Measurements from ENCODE around the gene ZNF146.
"Not testable (repeated sequence)": the region's sequence is repeated elsewhere in the genome, so short reads cannot be mapped to it uniquely, and the experiment has no call there.

Gene ZNF146

DNA sequence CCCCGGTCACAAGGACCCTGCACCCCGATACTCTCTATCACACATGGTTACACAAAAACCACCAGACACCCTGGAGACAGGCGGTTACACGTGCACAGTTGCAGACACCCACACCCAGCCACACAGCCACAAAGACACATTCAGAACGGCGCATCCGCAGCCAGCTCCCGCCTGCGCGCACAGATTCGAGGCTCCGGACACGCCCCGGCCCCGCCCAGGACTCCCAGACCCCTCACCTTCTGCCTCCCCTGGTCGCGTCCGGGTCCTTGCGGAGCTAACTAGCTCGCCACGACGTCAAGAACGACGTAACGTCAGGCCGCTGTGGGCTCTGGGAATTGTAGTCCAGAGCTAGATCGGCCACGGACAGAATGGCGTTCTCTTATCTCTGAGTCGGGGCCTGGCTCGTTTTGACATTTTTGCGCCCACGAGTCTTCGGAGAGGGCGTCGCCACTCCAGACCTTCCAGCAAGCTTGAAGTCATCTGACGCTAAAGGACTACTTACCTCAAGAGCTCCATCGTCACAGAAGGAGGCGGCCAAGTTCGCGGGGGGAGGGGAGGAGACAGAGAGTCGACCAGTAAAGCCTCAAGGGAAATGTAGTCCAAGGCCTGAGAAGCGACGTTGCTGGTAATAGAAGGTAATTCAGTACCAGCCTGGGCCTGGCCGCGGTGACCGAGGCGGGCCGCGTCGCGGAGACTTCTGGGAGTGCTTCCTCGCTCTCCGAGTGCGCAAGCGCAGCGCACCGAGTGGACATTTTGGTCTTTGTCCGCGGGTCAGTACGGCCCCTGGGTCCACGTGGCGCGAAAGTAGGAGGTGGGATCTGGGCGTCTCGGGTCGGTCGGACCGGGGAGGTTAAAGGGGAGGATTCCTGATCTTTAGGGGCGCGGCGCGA, at the start of gene ZNF146, which contains the start of gene ZNF565:
Gene ZNF146, plus strand, starts transcription at position 721 of the 890 bp plus-strand sequence. CDS start 21,335 bp downstream, outside the sequence.
Gene ZNF565, minus strand, starts transcription at position 280 of the 890 bp plus-strand sequence. CDS start 12,680 bp downstream, outside the sequence.
- FAIRE-seq: peak; percentile 96

- no peak for FAIRE-seq
These were observed 45.7 kb upstream of the ZNF146 start for GRCh38 chr19:36169084-36169760.

GRCh38 chr19:36172852-36173251, 42.1 kb upstream of the ZNF146 start:
- FAIRE-seq: no peak

- FAIRE-seq: not testable (repeated sequence)
These were observed 41.1 kb upstream of the ZNF146 start for GRCh38 chr19:36173846-36174245.

GRCh38 chr19:36179077-36179476, 35.8 kb upstream of the ZNF146 start:
- not testable (repeated sequence) for FAIRE-seq

DNA sequence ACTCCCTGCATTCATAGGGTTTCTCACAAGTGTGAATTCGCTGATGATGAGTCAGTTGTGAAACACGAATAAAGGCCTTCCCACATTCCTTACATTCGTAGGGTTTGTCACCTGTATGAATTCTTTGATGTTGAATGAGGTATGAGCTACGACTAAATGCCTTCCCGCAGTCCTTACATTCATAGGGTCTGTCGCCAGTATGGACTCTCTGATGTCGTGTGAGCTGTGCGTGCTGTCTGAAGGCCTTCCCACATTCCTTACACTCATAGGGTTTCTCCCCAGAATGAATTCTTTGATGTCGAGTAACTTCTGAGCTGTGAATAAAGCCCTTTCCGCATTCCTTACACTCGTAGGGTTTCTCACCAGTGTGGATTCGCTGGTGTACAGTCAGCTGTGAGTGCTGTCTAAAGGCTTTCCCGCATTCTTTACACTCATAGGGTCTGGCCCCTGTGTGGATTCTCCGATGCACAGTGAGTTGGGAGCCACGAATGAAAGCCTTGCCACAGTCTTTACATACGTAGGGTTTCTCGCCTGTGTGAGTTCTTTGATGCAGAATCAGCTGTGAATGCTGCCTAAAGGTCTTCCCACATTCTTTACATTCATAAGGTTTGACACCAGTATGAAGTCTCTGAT, 32.2 kb upstream of the ZNF146 start:
- FAIRE-seq: no peak

DNA sequence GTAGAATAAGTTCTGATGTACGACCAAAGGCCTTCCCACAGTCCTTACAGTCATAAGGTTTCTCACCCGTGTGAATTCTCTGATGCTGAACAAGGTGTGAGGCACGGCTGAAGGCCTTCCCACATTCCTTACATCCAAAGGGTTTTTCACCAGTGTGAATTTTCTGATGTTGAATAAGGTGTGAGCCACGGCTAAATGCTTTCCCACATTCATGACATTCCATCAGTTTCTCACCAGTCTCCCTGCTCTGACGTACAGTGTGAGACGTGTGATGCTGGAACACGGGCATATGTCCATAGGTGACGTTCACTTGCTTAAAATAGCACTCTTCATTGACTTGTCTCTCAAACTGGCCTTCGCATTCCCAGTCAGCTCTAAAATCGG, 31.7 kb upstream of the ZNF146 start:
- no peak for FAIRE-seq

GRCh38 chr19:36186722-36187121, 28.2 kb upstream of the ZNF146 start:
- not testable (repeated sequence) for FAIRE-seq

DNA sequence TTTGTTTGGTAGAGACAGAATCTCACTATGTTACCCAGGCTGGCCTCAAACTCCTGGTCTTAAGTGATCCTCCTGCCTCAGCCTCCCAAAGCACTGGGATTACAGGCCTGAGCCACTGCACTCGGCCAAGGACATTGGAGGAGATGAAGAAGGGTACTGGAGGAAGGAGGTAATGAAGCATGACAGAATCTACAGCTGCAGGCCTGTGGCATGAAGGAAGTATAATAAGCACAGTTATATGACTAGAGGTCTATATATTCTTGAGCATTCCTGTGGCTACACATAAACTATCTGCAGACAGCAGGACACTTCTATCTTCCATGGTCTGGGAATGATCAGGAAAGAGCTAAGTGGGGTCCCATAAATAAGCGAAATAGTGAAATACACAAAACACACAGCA, 18.7 kb upstream of the ZNF146 start:
- FAIRE-seq: no peak

DNA sequence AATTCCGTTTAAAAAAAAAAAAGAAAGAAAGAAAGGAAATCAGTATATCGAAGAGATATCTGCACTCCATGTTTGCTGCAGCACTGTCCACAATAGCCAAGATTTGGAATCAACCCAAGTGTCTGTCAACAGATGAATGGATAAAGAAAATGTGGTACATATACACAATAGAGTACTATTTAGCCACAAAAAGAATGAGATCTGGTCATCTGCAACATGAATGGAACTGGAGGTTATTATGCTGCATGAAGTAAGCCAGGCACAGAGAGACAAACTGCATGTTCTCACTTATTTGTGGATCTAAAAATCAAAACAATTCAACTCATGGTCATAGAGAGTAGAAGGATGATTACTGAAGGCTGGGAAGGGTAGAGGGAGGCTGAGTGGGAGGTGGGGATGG, 16.8 kb upstream of the ZNF146 start:
- FAIRE-seq: no peak

DNA sequence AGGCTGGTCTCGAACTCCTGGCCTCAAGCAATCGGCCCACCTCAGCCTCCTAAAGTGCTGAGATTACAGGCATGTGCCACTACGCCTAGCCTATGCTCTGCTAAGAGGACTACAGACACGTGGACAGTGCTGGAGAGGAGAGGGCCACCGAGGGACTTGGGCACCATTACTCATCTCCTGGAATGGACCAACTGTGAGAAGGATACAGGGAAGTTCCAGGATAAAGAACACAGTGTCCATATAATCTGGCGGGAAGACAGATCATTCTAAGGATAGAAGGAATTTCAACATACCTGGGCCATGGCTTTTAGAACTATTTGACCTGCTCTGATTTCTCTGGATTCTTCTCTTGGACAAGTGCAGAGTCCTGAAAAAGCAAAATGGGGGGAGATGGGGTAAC, 13.2 kb upstream of the ZNF146 start:
- FAIRE-seq: no peak

- FAIRE-seq: no peak
These were observed 11.6 kb upstream of the ZNF146 start for GRCh38 chr19:36203293-36203692.

- no peak for FAIRE-seq
These were observed 7.2 kb upstream of the ZNF146 start for GRCh38 chr19:36207605-36208252.

DNA sequence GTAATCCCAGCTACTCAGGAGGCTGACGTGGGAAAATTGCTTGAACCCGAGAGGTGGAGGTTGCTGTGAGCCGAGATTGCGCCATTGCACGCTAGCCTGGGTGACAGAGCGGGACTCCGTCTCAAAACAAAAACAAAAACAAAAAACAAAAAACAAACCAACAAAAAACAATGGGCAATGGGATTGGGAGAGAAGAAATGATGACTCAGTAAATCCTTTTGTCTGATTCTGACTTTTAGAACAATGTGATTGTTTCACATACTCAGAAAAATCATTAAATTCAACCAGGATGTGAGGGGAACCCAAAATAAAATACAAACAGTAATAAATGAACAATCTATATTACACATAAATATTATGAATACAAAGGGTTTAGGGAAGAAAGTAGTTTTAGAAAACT, 5.5 kb upstream of the ZNF146 start:
- no peak for FAIRE-seq

DNA sequence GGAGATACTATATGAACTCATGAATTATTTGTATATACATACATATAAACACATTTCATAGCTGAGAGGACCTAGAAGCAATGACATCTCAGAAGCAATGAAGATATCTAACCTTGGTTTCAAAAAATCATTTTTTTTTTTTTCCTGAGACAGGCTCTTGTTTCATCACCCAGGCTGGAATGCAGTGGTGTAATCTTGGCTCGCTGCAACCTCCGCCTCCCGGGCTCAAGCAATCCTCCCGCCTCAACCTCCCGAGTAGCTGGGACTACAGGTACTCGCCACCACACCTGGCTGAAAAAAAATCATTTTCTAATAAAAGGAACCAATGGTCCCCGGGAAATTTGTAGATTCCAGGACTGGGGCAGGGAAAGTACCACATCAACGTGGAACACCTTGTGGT, 4.4 kb upstream of the ZNF146 start:
- FAIRE-seq: no peak

DNA sequence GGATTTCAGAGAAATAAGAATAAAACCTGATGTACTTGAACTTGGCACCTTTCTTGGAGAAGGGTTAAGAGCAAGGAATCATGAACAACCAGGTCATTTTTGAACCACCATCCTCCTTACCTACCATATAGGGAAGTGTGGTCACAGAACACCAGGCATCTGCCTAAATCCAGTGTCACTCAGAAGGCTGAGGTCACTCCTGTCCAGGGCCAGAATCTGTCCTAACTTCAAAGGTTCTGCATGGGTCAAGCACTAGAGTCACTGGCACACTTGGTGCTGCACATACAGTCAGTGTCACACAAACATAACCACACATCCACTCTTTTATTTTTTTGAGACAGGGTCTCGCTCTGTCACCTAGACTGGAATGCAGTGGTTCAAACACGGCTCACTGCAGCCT, 2.0 kb upstream of the ZNF146 start:
- FAIRE-seq: no peak

GRCh38 chr19:36215276-36216123, 594 bp downstream of the ZNF146 start:
- FAIRE-seq: no peak

GRCh38 chr19:36221474-36221873, 6.6 kb downstream of the ZNF146 start:
- no peak for FAIRE-seq

- FAIRE-seq: no peak
These were observed 7.6 kb downstream of the ZNF146 start for GRCh38 chr19:36222503-36222902.

- FAIRE-seq: no peak
These were observed 10.4 kb downstream of the ZNF146 start for GRCh38 chr19:36225219-36225892.

DNA sequence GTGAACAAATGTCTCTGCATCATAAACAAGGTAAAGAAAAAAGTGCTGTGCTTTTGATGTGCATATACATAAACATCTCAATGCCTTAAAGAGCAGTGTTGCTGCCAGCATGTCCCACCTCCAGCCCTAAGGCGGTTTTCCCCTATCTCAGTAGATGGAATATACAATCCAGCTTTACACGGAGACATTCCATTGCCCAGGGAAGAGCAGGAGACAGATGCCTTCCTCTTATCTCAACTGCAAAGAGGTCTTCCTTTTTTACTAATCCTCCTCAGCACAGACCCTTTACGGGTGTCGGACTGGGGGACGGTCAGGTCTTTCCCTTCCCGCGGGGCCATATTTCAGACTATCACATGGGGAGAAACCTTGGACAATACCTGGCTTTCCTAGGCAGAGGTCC, 18.7 kb downstream of the ZNF146 start:
- not testable (repeated sequence) for FAIRE-seq
